HG03060 (cell line): Measurements from ENCODE around the gene DISC1.

Experiments
- ATAC-seq: cut with Tn5 transposase; IDR thresholded peaks from one replicate; pipeline ENCODE4 v1.9.1; 2021; ENCODE audit warnings: low read depth, moderate number of reproducible peaks; ENCODE audit not compliant: unreplicated experiment

Gene DISC1

DNA sequence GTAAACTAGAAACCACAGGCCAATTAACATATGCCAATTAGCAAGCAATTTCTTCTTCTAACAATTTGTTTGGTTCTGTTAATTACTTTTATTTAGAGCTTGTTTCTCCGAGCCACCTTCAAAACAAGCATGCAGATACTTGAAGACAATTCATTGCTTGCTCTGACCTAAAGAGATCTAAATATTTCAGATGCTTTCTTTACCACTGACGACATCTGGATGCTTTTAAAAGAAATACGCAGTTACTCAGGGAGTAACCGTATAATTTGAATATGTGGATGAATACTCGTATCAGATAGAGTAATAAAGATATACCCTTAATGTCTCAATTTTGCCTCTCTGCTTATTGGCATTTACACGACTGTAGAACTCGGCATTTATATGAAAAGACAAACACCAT, 390.0 kb downstream of the DISC1 start:
- no peak for ATAC-seq

DNA sequence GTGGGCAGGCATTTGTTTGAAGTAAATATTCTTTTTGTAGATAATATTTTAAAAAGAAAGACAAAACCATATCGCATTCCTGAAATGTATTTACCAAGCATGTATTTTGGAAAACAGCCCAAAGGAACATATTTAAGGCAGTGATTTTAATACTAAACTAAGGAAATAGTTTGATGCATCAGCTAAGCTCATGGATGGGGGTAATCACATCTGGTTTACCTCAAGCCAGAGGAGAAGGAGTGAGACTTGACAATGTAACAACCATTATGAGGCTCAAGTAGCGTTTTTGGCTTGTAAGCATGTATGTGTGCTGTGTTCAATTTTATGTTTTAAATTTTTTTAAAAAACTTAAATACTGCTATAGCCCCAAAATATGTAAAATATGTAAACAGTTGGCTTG, 390.5 kb downstream of the DISC1 start:
- no peak for ATAC-seq

DNA sequence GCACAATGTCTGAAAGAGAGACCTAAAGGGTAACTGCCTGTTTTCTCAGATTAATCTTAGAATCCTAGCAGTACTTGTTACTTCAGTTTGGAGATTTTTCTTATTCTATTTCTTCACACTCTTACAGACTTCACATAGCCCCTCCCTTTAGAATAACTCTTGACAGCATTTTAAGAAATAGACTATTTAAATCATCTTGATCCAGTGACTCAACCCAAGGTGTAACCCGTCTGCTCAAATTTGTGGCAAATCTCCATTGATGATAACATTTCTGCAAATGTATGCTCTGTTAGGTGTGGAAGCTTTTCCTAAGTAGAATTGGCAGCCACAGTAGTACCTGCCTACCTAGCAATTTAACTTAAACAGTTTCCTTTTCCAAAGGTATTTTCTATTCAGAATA, 391.2 kb downstream of the DISC1 start:
- ATAC-seq: no peak

DNA sequence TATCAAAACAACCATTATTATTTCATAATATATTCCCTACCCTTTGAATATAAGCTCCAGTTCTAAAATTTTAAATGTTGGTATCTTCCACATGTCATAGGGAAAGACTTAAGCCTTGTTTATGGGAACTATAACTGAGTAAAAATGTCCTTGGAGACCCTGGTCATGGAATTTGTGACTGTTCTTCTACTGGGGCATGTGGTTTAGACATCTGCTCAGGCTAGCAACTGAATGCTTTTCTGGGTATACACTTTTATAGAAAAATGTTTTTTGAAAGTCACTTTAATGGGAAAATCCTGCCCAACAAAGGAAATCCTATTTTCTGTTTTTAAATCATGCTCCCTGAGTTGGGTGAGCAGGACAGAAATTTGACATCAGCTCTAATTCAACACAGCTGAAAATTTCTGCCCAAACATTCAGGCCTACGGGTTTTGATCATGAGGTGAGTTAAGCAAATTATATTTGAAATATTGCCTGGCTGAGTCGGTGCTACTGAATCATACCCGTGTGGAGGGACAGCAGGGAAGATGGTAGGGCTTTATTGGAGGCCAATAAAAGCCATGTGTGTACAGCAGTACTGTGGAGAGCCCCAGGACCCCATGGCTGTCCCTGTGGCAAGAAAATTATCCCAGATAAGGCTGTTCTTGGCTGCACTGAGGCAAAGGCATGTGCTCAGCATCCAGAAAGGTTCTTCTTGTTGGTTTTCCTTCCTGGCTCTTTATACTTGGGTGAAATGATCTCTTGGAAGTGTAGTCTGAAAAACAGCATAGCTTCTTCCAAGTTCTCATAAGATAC, 391.8 kb downstream of the DISC1 start:
- no peak for ATAC-seq

DNA sequence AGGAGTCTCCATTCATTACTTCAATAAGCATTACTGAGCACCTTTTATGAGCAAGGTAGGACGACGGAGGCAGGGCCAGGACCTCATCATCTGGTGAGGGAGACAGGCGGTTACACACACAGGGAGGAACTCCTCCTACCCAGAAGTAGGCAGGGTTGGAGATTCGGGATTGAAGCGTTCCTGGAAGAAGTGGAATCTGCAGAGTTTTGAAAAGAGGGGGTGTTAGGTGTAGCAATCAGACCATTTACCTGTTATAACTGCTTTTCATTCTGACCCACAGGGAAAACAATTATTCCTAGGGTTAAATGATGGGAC, 392.4 kb downstream of the DISC1 start:
- ATAC-seq: no peak

DNA sequence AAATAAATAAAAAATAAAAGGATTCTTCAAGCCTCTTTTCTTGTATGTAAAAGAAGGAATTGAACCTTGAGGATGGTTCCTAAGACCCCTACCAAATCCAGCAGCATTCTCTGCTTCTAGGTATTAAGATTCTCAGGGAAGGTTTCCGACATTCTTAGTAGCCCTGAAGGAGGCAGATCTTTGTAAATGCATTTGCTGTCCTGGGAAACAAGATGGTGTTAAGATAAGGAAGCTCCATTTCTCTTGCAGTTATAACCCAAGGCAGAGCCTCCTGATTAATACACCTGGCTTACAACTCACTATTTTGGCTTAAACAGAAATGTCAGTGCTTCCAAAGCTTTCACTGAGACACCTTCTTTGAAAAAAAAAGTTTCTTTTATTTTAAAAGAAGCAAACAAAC, 393.8 kb downstream of the DISC1 start:
- ATAC-seq: no peak

DNA sequence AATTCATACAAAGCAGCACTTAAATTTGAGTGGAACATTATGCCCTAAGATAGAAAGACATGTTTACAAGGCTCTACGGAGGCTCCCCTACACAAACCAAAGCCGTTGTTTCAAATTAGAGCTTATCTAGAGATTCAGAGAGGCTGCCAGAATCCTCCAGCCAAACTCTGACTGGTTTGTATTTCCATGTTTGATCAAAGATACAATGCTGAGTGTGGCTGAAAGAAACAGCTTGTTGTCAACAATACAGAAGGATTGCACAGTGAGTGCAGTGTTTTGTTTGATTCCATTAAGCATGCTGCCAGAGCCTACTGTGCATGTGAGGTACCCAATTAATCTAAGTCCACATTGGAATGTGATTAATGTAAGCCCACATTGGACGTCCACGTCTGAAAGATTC, 402.7 kb downstream of the DISC1 start:
- no peak for ATAC-seq

DNA sequence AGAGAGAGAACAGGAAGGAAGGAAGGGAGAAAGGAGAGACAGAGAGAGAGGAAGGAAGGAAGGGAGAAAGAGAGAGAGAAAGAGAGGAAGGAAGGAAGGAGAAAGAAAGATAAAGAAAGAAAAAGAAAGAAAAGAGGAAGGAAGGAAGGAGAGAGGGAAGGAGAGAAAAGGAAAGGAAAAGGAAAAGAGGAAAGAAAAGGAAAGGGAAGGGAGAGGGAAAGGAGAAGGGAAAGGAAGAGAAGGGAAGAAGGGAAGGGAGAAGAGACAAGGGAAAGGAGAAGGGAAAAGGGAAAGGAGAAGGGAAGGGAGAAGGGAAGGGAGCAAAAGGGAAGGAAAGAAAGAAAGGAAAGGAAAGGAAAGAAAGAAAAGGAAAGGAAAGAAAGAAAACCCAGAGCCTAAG, 404.6 kb downstream of the DISC1 start:
- ATAC-seq: no peak

DNA sequence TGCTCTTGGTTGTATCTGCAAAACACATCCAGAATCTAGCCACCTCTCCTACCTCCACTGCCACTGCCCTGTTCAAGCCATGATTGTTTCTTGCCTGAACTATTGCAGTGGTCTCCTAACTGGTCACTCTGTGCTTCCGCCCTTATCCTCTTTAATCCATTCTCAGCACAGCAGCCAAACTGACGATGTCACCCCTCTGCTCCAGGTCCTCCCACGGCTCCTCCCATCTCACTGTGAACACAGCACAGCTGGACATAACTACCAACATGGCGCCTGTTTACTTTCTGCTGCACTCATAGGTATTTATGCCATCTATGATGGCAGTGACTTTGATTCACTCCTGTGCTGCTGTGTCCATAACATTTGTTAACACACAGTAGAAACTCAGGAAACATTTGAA, 406.7 kb downstream of the DISC1 start:
- ATAC-seq: no peak

DNA sequence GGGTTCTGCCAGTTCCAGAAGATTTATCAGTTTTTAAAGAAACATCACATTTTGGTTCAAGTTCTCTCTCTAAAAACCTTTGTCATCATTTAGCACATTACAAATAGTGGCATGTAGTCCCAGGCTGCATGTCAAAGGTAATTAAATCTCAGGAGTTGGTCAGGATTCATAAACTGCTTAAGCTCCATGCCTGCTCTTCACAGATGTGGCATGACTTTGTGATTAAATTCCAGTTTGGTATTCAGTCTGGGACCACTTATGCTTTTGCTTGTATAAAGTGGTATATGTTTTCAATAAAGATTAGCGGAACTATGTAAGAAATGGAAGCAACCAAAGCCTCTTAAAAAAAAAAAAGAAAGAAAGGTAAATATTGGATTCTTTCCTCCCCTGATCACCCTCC, 408.0 kb downstream of the DISC1 start:
- no peak for ATAC-seq

DNA sequence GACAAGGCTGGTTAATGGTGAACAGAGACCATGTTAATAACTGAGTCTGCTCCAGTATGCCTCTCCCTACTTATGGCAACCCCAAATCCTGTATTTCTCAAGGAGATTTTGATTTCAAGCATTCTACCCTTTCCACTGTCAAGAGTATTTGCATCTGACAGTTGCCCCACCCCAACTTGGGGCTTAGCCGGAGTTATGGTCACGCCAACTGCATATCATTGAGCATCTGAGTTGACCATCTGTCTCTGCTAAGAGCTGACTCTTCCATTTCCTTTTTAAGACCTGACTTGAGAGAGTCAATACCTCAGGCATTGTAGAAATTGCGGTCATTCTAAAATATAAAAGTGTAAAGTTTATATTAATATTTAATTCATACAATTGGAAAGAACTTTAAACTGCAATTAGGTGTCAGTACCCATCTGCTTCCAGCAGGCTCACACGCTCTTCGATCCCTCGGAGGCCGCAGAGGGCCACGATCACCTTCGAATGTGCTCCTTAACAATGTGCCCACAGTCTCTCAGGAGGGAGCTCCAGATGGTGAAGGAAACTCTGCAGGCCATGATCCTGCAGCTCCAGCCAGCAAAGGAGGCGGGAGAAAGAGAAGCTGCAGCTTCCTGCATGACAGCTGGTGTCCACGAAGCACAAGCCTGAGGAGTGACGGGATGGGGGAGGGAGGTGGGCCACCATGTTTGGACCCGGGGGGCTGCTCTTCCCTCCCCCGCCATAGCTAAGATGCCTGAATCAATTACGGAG, 409.8 kb downstream of the DISC1 start:
- no peak for ATAC-seq

DNA sequence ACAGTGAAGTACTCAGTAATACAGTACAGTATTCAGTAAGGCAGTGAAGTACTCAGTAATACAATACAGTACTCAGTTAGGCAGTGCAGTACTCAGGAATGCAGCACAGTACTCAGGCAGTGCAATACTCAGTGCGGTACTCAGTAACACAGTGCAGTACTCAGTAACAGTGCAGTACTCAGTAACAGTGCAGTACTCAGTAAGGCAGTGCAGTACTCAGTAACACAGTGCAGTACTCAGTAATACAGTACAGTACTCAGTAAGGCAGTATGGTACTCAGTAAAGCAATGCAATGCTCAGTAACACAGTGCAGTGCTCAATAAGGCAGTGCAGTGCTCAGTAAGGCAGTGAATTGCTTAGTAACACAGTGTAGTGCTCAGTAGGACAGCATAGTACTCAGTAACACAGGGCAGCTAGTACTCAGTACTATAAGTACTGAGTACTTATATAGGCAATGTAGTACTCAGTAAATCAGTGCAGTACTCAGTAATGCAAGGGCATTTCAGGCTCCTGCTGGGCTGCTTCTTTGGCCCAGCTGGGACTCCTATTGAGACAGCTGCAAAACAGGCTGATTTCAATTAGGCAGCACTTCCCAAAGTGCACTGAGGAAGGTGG, 411.3 kb downstream of the DISC1 start:
- no peak for ATAC-seq

DNA sequence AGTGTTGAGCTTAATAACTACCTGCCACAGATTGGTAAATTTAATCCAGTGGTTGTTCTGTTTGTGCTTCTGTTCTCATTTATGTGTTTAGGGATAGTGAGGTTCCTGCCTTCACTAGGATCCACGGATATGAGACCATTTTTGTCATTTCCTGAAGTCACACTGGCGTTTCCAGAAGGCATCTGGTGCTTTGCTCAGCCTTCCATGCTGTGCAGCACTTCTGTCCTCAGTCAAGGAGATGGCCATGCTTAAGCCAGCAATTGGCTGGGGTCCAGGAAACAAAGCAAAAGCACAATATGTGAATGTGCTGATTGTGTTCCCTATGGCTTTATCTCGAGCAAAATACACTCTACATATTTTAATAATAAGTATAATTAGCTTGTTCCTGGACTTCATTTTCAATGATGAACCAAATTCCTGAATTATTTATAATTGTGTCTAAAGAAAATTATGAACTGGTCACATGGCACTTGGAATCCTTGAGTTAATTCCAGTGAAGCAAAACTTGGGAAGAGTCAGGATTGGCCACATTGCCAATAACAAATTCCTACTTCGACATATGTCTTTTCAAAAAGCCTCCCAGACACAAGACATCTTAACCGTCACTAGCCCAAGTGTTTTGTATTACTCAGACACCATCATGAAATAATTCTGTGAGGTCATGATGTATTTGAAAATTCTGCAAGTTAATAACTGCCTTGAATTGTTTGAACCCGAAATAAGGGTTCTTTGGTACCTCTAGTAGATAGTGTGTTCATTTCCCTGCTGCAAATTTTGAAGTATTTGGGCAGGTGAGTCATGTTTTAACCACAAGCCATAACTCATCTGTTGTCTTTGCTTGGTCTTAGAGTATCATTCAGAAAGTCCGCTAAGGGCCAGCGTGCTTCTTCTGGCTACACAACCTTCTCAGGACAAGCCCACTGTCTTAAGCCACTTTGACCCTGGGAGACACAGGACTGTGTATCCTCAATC, 412.4 kb downstream of the DISC1 start:
- no peak for ATAC-seq

DNA sequence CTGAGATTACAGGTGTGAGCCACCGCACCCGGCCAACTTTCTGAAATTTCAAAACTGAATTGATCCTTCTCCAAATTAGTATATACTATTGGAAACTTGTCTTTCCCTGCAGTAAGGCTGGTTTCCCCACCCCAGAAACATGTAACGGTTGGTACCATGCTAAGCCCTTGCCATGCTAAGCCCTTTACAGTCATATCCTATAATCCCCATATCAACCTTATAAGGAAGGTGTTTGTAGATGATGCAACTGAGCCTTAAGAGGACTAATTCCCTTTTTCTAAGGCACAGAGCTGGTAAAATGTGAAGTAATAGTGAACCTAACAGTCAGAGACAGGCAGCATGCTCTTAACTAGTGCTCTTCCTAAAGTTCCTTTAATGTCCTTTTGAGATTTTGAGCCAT, 413.7 kb downstream of the DISC1 start:
- no peak for ATAC-seq

DNA sequence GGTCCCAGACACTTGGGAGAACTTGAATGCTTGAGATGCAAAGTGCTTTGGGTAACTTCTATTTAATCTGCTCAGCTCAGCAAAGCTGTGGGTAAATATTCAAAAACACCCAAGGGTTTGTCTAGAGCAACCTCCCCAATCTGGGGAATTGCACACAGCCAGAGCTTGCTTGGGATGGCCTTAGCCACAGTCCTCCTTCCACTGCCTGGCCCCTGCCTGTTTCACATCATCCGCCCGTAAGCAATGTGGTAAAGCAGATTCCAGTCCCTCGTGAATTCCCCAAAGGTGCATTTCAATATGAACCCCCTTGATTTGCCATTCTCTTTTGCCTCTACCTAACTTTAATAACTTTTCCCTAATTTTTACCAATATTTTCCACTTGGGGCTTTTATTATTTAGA, 418.1 kb downstream of the DISC1 start:
- no peak for ATAC-seq

DNA sequence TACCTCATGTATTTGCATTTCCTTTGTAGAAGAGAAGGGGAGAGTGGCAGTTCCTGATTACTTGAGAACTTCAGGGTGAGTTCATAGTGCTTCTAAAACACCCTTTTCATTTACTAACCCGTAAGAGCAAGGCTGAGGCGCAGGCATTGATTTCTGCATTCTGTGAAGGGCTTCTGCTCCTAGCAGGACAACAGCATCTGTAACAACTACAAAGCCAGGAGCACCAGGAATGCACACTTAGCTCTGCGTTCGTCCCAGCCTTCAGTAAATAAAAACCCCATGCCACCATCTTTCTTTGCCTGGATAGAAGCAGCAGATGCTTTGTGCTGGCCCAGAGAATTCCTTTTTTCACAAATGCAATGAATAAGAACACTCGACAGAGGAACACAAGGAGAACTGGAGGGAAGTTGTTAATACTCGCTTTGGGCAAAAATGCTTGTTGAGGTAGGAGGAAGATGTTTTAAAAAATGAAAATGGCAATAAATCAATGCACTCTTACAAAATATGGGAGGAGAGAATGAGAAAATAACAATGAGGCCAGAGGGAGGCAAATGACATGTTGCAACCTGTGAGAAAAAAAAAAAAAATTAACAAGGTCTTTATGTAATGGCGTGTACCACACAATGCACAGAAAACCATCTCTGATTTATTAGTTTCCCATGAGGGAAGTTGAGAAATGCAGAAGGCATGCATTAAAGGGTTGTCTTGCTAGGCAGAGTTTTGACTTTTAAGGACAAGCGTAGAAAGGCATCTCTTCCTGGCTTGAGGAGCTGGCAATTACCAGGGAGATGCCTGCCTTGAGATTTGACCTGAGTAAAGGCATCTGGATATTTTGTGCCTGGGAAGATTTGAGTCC, 418.8 kb downstream of the DISC1 start:
- ATAC-seq: no peak

DNA sequence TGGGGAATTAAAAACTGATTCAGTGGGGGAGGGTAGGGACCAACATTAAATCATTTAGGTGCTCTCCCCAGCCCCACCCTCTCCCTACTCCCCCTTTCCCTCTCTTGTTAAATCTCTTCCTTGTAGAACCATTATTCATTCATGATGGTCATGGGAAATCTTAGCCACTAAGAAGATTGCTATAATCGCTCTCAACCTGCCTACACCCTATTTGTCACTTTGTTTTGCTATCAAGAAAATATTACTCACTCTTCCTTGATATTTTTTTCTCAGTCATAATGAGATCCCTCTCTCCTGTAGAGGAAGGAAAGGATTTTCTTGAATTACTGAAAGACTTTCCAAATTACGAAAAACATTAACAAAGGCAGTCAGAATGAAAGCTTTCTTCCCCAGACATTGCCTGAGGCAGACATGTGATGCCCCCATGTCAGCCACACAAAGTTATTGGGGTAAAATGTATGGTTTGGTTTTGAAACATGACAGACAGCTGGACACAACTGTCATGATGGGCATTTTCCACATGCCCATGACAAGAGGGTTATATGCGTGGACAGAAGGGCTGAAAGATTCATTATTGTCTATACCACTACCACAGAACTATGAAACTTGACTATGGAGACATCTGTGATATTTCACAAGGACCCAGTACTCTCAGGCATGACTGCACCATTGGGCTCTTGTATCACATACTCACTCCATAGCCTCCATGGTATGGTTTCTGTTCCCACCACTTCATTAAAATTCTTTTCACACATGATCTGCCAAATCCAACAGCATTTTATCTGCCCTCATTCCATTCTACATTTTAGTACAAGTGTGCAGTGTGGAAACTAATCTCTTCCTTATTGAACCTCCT, 420.1 kb downstream of the DISC1 start:
- no peak for ATAC-seq

DNA sequence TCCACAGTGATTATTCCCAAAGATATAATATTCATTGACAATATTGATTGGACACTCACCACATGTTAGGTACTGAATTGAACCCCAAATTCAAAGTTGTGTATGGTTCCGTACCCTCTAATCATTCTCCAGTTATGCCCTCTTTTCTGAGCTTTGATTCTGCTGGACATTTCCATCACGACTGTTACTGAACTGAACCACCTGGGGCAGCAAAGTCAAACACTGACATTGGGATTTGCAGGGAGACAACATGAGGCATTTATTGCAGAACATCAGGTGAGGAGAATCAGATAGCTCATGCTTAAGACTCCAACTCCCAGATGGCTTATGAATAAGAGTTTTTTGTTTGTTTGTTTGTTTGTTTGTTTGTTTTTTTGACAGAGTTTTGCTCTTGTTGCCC, 420.9 kb downstream of the DISC1 start:
- ATAC-seq: no peak

DNA sequence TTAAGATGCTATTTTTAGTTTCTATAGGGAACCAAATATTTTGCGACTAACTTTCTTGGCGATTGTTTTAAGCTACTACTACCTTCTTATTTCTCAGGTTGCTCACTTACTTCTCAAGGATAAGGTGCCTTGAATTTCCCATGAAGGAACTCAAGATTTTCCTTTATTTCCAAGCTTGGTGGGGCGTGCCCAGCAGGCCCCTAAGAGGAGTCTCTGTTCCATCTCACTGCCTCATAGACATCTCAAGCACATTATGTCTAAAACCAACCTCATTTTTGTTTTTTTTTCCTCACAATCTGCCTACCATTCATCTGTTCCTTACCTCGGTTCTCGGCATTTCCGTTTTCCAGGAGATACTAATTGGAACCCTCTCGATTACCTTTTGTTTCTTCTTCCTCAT, 421.9 kb downstream of the DISC1 start:
- no peak for ATAC-seq
